Activated CD4-positive, alpha-beta T cell treated with anti-CD3 and anti-CD28 coated beads, Interleukin-2, amount 10 ng/mL, durations not matched to agents 7 days and 5 days (primary cell): Measurements from ENCODE around the gene SATB1. TPM values are rescaled to one million over a fixed set of nuclear protein-coding genes. Genes with fewer than 3 reads are reported as not detected.
"Not testable (repeated sequence)": the region's sequence is repeated elsewhere in the genome, so short reads cannot be mapped to it uniquely, and the experiment has no call there.

Source experiments
- CTCF ChIA-PET: fragments of 350-600 bp; sonication (Branson Sonifier 250); formaldehyde crosslinking; loops from one replicate; lab custom pipeline; 2021; ENCODE audit warnings: antibody characterized with exemption; lab: Charles Lee
- POLR2A ChIA-PET: fragments of 350-600 bp; sonication (Branson Sonifier 250); formaldehyde crosslinking; loops from one replicate; lab custom pipeline; 2021; ENCODE audit warnings: antibody characterized with exemption; lab: Charles Lee
- DNase-seq: peaks from one replicate; pipeline ENCODE4 v3.0.0-alpha.2; 2020
- H3K27ac Mint-ChIP-seq: one replicate; pipeline ENCODE4 v1.8.0; 2021; ENCODE audit warnings: mild to moderate bottlenecking, moderate library complexity, mixed read lengths
- H3K27me3 Mint-ChIP-seq: one replicate; pipeline ENCODE4 v1.8.0; 2021; ENCODE audit warnings: mixed read lengths
- H3K36me3 Mint-ChIP-seq: one replicate; pipeline ENCODE4 v1.8.0; 2021; ENCODE audit warnings: low read depth, mixed read lengths
- H3K4me1 Mint-ChIP-seq: one replicate; pipeline ENCODE4 v1.8.0; 2021; ENCODE audit warnings: mixed read lengths
- H3K4me3 Mint-ChIP-seq: one replicate; pipeline ENCODE4 v1.8.0; 2021; ENCODE audit warnings: mild to moderate bottlenecking, moderate library complexity, mixed read lengths
- H3K9me3 Mint-ChIP-seq: one replicate; pipeline ENCODE4 v1.8.0; 2021; ENCODE audit warnings: mixed read lengths
- total RNA-seq, 2 experiments: library from RNA; stranded (reverse); gene quantifications; one replicate each; pipeline ENCODE4 v1.2.3, GENCODE V29; 2021

Gene SATB1
- 100 to 1,000 TPM; 323 to 357 TPM for total RNA-seq

DNA sequence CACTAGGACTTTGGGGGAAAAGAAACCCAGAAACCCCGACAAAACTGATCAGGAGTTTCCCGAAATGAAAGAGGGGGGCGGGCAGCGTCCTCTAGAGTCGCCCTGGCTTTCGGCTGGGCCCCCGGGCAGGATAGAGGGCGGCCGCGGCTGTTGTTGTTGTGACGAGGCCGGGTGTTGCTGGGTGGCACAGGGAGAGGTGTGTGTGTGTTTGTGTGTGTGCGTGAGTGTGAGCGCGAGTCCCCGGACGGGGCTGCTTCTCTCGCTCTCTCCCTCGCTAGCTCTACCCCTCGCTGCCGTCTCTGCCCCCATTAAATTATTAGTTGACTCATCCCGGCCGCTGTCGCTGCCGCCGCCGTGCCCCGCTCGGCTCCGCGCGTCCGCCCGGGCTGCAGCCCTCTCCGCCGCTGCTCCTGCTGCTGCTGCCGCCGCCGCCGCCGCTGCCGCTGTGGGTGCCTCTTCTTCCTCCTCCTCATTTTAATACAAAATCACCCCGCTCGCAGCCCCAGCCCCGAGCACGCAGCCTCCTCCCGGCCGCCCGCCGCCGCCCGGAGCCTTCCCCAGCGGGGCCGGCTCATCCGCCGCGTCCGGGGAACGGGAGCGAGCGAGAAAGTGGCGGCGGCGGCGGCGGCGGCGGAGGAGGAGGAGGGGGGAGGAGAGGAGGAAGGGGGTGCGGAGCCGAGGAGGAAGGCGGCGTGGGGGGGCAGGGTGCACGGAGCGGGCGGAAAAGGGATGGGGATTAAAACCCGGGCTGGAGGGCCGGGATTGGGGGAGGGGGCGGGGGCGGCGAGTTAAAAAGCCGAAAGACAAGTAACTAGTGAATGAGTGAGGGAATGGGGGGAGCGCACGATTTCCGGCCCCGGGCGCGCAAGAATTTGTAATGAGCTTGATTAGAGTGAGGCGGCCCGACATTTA, at the start of gene SATB1:
SATB1 (minus strand) TSS at position 611 of the 912 bp plus-strand sequence. CDS start 4,372 bp downstream, outside the sequence.
- CTCF ChIA-PET, result interaction anchor here (1.0 to 2.0 kb wide), 2 partner anchors 11 to 23 kb away, joined by 3 to 6 read pairs; no protein-coding TSS in a partner anchor
- H3K27me3 Mint-ChIP-seq, result no peaks in the 10 kb centered on the region
- no peaks in the 10 kb centered on the region for H3K9me3 Mint-ChIP-seq
- H3K27ac Mint-ChIP-seq, result peak within 1 kb of the TSS; percentile 93
- H3K36me3 Mint-ChIP-seq, result peaks cover 66% of the 10 kb centered on the region
- peak; percentile 72 for DNase-seq
- peaks cover 57% of the 10 kb centered on the region for H3K4me1 Mint-ChIP-seq
- H3K4me3 Mint-ChIP-seq, result peak within 1 kb of the TSS; percentile 88
- POLR2A ChIA-PET, result interaction anchor here (0.8 kb wide), 1 partner anchor 8 kb away, joined by 3 read pairs; no protein-coding TSS in a partner anchor

DNA sequence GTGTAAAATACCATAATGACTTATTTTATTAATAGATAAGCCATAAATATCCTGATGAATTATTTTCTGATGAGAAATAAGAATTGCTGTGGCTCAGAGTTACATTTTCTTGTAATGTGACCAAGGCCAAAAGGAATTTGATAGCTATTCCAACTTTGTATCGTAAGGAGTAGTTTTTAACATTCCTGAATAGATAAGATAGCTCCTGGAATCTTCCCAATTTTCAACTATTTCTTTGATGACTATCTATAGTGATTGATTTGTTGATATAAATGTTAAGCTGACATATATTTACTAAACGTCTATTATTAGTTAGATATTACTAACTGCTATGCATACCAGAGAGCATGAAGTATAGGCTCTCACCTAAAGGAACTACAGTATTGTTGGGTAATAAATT, 49.1 kb upstream of the SATB1 start:
- Mint-ChIP-seq H3K27me3 (no peaks in the 10 kb centered on the region), H3K36me3 (peaks cover 58% of the 10 kb centered on the region), H3K4me3 (no peak overlapping the region), H3K9me3 (peaks cover 15% of the 10 kb centered on the region), H3K4me1 (peaks cover 8% of the 10 kb centered on the region), H3K27ac (no peak overlapping the region)
- POLR2A ChIA-PET, result interaction anchor here (0.6 kb wide), 1 partner anchor 50 kb away, joined by 9 read pairs; no protein-coding TSS in a partner anchor
- CTCF ChIA-PET, result no interaction called here
- DNase-seq, result no peak

DNA sequence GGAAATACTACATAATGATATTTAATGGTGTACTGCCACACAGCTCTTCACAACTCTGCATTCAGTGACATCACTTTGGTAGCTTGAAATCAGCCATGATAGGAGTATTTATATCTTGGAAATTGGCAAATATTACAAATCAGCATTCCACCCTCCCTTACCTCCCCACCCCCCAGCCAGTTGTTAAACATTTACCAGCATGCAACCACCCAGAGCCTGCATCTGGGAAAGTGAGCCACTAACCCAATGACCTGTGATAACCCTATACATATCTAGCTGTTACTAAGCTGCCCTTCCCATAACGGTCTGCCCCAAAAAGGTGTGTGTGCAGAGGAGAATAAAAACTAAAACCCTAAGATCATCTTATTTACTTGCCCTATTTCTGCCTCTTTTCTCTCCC, 44.6 kb upstream of the SATB1 start:
- Mint-ChIP-seq H3K9me3 (peaks cover 16% of the 10 kb centered on the region), H3K36me3 (peaks cover 71% of the 10 kb centered on the region), H3K4me3 (no peak overlapping the region), H3K4me1 (peaks cover 3% of the 10 kb centered on the region), H3K27ac (no peak overlapping the region), H3K27me3 (no peaks in the 10 kb centered on the region)
- DNase-seq, result no peak
- ChIA-PET POLR2A (no interaction called here), CTCF (interaction anchor here (0.6 to 1.1 kb wide), 4 partner anchors 9 to 189 kb away, joined by 3 to 5 read pairs (median 3); no protein-coding TSS in a partner anchor)

DNA sequence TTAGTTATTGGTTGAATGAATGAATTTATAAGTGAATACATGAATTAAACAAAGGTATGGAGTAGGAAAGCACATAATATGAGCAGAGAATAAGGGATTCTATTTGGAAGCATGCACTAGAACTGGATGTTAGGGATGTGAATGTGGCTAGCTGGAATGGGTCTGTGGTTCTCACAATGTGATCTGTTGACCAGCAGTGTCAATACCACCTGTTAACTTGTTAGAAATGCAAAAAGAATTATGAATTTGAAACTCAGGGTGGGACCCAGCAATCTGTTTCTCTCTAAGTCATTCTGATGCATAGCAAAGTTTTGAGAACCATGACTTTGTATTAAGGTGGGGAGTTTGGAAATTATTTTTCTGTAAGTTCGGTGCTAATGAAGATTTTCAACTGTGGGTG, 41.0 kb upstream of the SATB1 start:
- Mint-ChIP-seq H3K27ac (no peak overlapping the region), H3K4me3 (no peak overlapping the region), H3K36me3 (peaks cover 85% of the 10 kb centered on the region), H3K9me3 (peaks cover 20% of the 10 kb centered on the region), H3K27me3 (no peaks in the 10 kb centered on the region), H3K4me1 (peaks cover 3% of the 10 kb centered on the region)
- POLR2A ChIA-PET, result no interaction called here
- no peak for DNase-seq
- CTCF ChIA-PET, result interaction anchor here (0.7 kb wide), 1 partner anchor 20 kb away, joined by 3 read pairs; no protein-coding TSS in a partner anchor

DNA sequence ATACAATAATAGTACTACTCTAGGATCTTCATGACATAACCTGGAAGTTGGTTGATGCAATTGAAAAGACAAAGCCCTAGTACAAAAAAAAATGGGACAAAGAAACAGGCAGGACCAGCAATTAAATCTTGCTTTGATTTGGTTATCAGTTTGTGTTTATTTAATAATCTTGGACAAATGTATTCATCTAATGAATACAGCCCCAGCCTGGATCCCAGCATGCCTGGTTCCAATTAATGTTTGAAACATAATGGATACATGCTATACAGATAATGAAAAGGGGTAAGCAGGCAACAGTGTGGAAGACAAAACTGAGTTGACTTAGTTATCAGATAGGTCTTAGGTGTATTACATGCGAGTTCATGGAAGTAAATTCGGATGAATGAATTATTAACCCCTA, 29.6 kb upstream of the SATB1 start:
- ChIA-PET CTCF (interaction anchor here (1.4 to 2.5 kb wide), 3 partner anchors 9 to 105 kb away, joined by 4 to 7 read pairs (median 5); no protein-coding TSS in a partner anchor), POLR2A (no interaction called here)
- no peak for DNase-seq
- H3K27ac Mint-ChIP-seq, result no peak overlapping the region
- H3K4me1 Mint-ChIP-seq, result peaks cover 44% of the 10 kb centered on the region
- H3K27me3 Mint-ChIP-seq, result no peaks in the 10 kb centered on the region
- peaks cover 50% of the 10 kb centered on the region for H3K9me3 Mint-ChIP-seq
- peaks cover 82% of the 10 kb centered on the region for H3K36me3 Mint-ChIP-seq
- H3K4me3 Mint-ChIP-seq, result no peak overlapping the region

DNA sequence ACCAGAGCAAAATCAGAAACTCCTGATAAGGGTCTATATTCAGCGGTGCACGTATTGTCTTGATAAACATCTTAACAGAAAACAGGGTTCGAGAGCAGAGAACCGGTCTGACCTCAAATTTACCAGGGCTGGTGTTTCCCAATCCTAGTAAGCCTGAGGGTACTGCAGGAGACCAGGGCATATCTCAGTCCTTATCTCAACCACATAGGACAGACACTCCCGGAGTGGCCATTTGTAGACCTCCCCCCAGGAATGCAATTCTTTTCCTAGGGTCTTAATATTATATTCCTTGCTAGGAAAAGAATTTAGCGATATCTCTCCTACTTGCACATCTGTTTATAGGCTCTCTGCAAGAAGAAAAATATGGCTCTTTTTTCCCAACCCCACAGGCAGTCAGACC, 24.5 kb upstream of the SATB1 start:
- CTCF ChIA-PET, result interaction anchor here (1.0 kb wide), 2 partner anchors 19 to 110 kb away, joined by 3 read pairs; no protein-coding TSS in a partner anchor
- peaks cover 52% of the 10 kb centered on the region for H3K4me1 Mint-ChIP-seq
- H3K4me3 Mint-ChIP-seq, result not testable (repeated sequence)

DNA sequence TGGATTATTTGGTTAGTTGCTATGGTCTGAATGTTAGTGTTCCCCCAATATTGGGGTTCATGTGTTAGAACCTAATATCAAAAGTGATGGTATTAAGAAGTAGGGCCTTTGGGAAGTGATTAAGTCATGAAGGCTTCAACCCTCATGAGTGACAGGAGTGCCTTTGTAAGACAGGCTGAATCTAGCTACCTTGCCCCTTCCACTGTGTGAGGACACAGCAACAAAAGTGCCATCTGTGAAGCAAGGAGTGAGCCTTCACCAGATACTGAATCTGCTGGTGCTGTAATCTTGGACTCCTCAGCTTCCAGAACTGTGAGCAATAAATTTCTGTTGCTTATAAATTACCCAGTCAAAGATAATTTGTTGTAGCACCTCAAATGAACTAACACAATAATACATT, 22.6 kb upstream of the SATB1 start:
- Mint-ChIP-seq H3K27me3 (no peaks in the 10 kb centered on the region), H3K4me1 (peaks cover 45% of the 10 kb centered on the region), H3K9me3 (peaks cover 25% of the 10 kb centered on the region), H3K27ac (peak overlapping the region; percentile 98), H3K4me3 (peak overlapping the region; percentile 94), H3K36me3 (peaks cover 71% of the 10 kb centered on the region)
- DNase-seq, result no peak
- ChIA-PET CTCF (interaction anchor here (0.8 to 1.4 kb wide), 3 partner anchors 16 to 343 kb away, joined by 3 to 4 read pairs (median 3); partner anchors contain the start of gene SATB1), POLR2A (no interaction called here)

More for the DNA sequence above, 24.5 kb upstream of the SATB1 start:
- DNase-seq, POLR2A ChIA-PET, H3K27me3 Mint-ChIP-seq, H3K27ac Mint-ChIP-seq: not testable (repeated sequence)
- peaks cover 76% of the 10 kb centered on the region for H3K36me3 Mint-ChIP-seq
- peaks cover 35% of the 10 kb centered on the region for H3K9me3 Mint-ChIP-seq

DNA sequence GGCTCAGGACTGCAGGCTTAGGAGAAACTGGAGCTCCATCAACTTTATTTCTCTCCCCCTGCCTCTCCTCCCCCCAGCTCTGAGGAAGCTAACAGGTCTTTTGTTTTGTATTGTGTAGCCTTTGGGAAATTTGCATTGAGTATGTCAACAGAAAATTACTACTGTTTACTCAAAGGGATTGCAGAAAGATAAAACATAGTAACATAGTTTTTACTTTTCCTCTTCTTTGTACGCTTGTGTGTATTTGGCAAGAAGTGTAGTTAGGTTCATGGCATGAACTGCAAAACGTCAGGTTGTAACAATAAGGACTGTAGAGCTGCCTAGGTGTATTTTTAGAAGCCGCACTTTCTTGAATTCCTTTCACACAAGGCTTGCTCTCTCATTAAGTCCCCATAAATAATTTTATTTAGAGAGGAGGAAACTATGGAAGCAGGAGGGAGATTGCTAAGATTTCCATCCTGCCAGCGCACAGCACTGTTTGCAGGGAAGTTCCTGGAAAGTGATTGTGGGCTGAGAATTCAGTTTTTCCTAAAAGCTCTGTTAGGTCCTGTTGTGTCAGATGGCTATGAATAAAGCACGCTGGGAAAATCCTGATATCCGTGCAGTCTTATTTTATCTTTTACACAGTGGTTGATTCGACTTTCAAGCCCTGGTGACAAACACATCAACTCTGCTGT, 21.1 kb upstream of the SATB1 start:
- Mint-ChIP-seq H3K27me3 (no peaks in the 10 kb centered on the region), H3K9me3 (peaks cover 19% of the 10 kb centered on the region), H3K4me3 (peak overlapping the region; percentile 94), H3K4me1 (peaks cover 38% of the 10 kb centered on the region), H3K27ac (peak overlapping the region; percentile 98), H3K36me3 (peaks cover 67% of the 10 kb centered on the region)
- POLR2A ChIA-PET, result interaction anchor here (0.6 to 0.9 kb wide), 2 partner anchors 23 to 290 kb away, joined by 3 read pairs; no protein-coding TSS in a partner anchor
- DNase-seq, result no peak
- CTCF ChIA-PET, result interaction anchor here (0.7 to 2.7 kb wide), 13 partner anchors 10 to 317 kb away, joined by 3 to 14 read pairs (median 4); no protein-coding TSS in a partner anchor

DNA sequence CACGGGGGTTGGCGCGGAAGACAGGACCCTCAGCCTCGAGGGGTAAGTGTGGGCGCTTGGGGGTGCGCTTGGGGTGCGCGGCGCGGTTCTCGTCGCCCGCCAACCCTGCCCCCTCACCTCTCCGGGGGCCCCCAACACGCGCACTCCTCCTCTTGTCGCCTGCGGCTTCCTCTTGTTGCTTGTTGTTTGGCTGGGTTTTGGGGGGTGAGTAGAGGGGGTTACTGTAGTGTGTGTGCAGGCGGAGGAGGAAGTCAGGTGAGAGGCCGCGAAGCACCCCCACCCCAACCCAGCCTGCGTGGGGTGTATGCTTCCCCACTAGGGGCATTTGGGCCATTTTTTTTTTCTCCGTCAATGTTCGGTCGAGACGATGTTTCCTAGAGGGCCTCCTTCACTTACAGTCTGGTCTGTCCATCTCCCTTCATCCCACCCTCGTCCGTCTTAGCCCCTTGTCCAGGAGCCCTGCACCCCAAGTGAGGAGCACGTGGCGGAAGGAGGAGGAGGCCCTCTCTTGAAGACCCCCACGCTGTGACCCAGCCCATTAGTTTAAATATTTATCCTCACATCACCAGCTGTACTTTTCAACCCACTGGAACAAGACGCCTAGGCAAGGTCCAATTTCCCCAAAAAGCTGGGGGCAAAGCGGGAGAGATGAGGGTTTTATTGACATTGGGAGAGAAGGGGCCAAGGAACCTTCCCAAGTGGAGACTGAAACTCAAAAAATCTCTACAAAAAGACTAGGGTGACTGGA, 20.4 kb upstream of the SATB1 start:
- peak; percentile 89 for DNase-seq
- peak overlapping the region; percentile 98 for H3K27ac Mint-ChIP-seq
- H3K9me3 Mint-ChIP-seq, result peaks cover 16% of the 10 kb centered on the region
- peaks cover 67% of the 10 kb centered on the region for H3K36me3 Mint-ChIP-seq
- H3K27me3 Mint-ChIP-seq, result no peaks in the 10 kb centered on the region
- POLR2A ChIA-PET, result interaction anchor here (0.6 to 0.9 kb wide), 2 partner anchors 22 to 291 kb away, joined by 3 read pairs; no protein-coding TSS in a partner anchor
- peaks cover 35% of the 10 kb centered on the region for H3K4me1 Mint-ChIP-seq
- CTCF ChIA-PET, result interaction anchor here (0.7 to 2.7 kb wide), 22 partner anchors 10 to 318 kb away, joined by 3 to 14 read pairs (median 4); no protein-coding TSS in a partner anchor
- peak overlapping the region; percentile 94 for H3K4me3 Mint-ChIP-seq

DNA sequence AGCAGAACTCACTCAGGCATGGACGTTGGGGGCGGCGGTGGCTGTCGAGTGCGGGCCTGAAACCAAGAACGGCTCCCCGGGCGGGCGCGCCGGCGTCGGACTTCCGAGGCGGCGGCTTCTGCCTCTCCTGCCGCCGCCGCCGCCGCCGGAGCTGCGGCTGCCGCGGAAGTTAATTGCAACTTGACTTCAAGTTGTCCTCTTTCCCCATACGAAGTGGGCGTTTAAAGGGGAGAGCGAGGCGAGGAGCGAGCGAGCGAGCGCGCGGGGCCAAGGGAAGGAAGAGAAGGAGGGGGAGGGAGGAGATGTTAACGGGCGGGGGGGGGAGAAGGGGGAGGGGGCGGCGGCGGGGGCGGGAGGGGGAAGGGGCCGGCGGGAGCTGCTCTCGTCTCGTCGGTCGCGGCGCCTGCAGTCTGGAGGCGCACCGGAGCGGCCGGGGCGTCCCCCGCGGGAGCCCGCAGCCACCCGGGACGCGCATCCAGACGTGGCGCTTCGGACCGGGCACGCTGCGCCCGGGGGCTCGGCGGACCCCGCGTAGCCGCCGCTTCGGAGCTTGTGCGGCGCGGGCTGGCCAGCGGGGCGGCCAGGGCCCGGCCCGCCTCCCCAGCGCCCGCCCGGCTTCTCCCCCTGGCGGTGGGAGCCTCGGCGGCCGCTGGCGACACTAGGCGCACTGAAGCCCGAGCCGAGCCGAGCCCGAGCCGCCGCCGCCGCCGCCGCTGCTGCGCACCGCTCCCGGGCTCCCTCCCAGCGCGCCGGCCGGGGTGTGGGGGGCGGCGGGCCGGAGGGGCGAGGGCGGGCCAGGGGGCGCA, 19.7 kb upstream of the SATB1 start:
- Mint-ChIP-seq H3K9me3 (peaks cover 15% of the 10 kb centered on the region), H3K27me3 (no peaks in the 10 kb centered on the region), H3K4me3 (peak overlapping the region; percentile 94), H3K36me3 (peaks cover 69% of the 10 kb centered on the region), H3K27ac (peak overlapping the region; percentile 96), H3K4me1 (peaks cover 34% of the 10 kb centered on the region)
- DNase-seq, result peak; percentile 89
- POLR2A ChIA-PET, result interaction anchor here (0.7 to 0.8 kb wide), 3 partner anchors 50 to 293 kb away, joined by 3 to 4 read pairs (median 3); no protein-coding TSS in a partner anchor
- CTCF ChIA-PET, result interaction anchor here (0.5 to 2.7 kb wide), 25 partner anchors 9 to 318 kb away, joined by 3 to 14 read pairs (median 4); no protein-coding TSS in a partner anchor
